ENCODE measurements around the gene IFITM10.

The IFITM10 gene

GRCh38 chr11:1762537-1763302 is 12.3 kb upstream of the IFITM10 start:
- Mint-ChIP-seq H3K27me3 (no peaks in the 10 kb centered on the region), H3K27ac (peak overlapping the region; percentile 25), H3K9me3 (no peaks in the 10 kb centered on the region), H3K36me3 (peaks cover 10 to 15% of the 10 kb centered on the region in 2 donors), H3K4me1 (peaks cover 16 to 45% of the 10 kb centered on the region in 2 donors), H3K4me3 (peak overlapping the region; percentile 61 to 97)
- DNase-seq (no peak), ATAC-seq (replicated peaks) (no peak)

- no peak for DNase-seq
- Mint-ChIP-seq H3K4me3 (peak overlapping the region; percentile 61 to 97), H3K36me3 (peaks cover 12 to 21% of the 10 kb centered on the region in 2 donors), H3K27ac (peak overlapping the region; percentile 37), H3K9me3 (no peaks in the 10 kb centered on the region), H3K27me3 (no peaks in the 10 kb centered on the region), H3K4me1 (peaks cover 16 to 49% of the 10 kb centered on the region in 2 donors)
- ATAC-seq (replicated peaks): no peak
Observed at GRCh38 chr11:1761857-1762536, 11.6 kb upstream of the IFITM10 start.

- H3K36me3 Mint-ChIP-seq: peaks cover 12 to 22% of the 10 kb centered on the region in 2 donors
- H3K27ac Mint-ChIP-seq: peak overlapping the region; percentile 37
- DNase-seq (no peak), ATAC-seq (replicated peaks) (no peak)
- peaks cover 16 to 52% of the 10 kb centered on the region in 2 donors for H3K4me1 Mint-ChIP-seq
- no peaks in the 10 kb centered on the region for H3K9me3 Mint-ChIP-seq
- no peak overlapping the region for H3K4me3 Mint-ChIP-seq
- no peaks in the 10 kb centered on the region for H3K27me3 Mint-ChIP-seq
Observed at GRCh38 chr11:1761110-1761856, 10.9 kb upstream of the IFITM10 start.

- H3K4me3 Mint-ChIP-seq: no peak overlapping the region
- no peak overlapping the region for H3K27ac Mint-ChIP-seq
- DNase-seq: no peak
- H3K4me1 Mint-ChIP-seq: peaks cover 16 to 52% of the 10 kb centered on the region in 2 donors
- no peaks in the 10 kb centered on the region for H3K27me3 Mint-ChIP-seq
- no peaks in the 10 kb centered on the region for H3K9me3 Mint-ChIP-seq
- H3K36me3 Mint-ChIP-seq: peaks cover 16 to 29% of the 10 kb centered on the region in 2 donors
- ATAC-seq (replicated peaks): no peak
Observed at GRCh38 chr11:1760351-1761109, 10.1 kb upstream of the IFITM10 start.

- H3K9me3 Mint-ChIP-seq: no peaks in the 10 kb centered on the region
- H3K27ac Mint-ChIP-seq: no peak overlapping the region
- peaks cover 16 to 52% of the 10 kb centered on the region in 2 donors for H3K4me1 Mint-ChIP-seq
- H3K36me3 Mint-ChIP-seq: peaks cover 19 to 34% of the 10 kb centered on the region in 2 donors
- no peak for ATAC-seq (replicated peaks)
- no peaks in the 10 kb centered on the region for H3K27me3 Mint-ChIP-seq
- no peak overlapping the region for H3K4me3 Mint-ChIP-seq
- DNase-seq: no peak
Observed at GRCh38 chr11:1759851-1760220, 9.4 kb upstream of the IFITM10 start.

GRCh38 chr11:1759151-1759850 is 8.9 kb upstream of the IFITM10 start:
- Mint-ChIP-seq H3K4me1 (peaks cover 15 to 48% of the 10 kb centered on the region in 2 donors), H3K27ac (no peak overlapping the region), H3K9me3 (no peaks in the 10 kb centered on the region)

GRCh38 chr11:1758611-1759150 is 8.3 kb upstream of the IFITM10 start:
- DNase-seq (no peak), ATAC-seq (replicated peaks) (peak in 1 of 2 donors; percentile 6)
- Mint-ChIP-seq H3K4me3 (no peak overlapping the region), H3K36me3 (peaks cover 26 to 42% of the 10 kb centered on the region in 2 donors), H3K9me3 (no peaks in the 10 kb centered on the region), H3K27ac (peak overlapping the region; percentile 31), H3K27me3 (no peaks in the 10 kb centered on the region), H3K4me1 (peaks cover 13 to 46% of the 10 kb centered on the region in 2 donors)

More at GRCh38 chr11:1759151-1759850, 8.9 kb upstream of the IFITM10 start:
- Mint-ChIP-seq H3K27me3 (no peaks in the 10 kb centered on the region), H3K4me3 (no peak overlapping the region), H3K36me3 (peaks cover 25 to 40% of the 10 kb centered on the region in 2 donors)
- ATAC-seq (replicated peaks): no peak
- DNase-seq: no peak

GRCh38 chr11:1757861-1758610 is 7.6 kb upstream of the IFITM10 start:
- no peak for DNase-seq

GRCh38 chr11:1756791-1757771 is 6.7 kb upstream of the IFITM10 start:
- DNase-seq (no peak), ATAC-seq (replicated peaks) (no peak)
- no peaks in the 10 kb centered on the region for H3K9me3 Mint-ChIP-seq
- peaks cover 32 to 55% of the 10 kb centered on the region in 2 donors for H3K36me3 Mint-ChIP-seq
- H3K4me3 Mint-ChIP-seq: no peak overlapping the region
- H3K27ac Mint-ChIP-seq: no peak overlapping the region
- no peaks in the 10 kb centered on the region for H3K27me3 Mint-ChIP-seq
- H3K4me1 Mint-ChIP-seq: peaks cover 11 to 37% of the 10 kb centered on the region in 2 donors

More at GRCh38 chr11:1757861-1758610, 7.6 kb upstream of the IFITM10 start:
- Mint-ChIP-seq H3K27me3 (no peaks in the 10 kb centered on the region), H3K4me3 (no peak overlapping the region), H3K36me3 (peaks cover 31 to 48% of the 10 kb centered on the region in 2 donors), H3K27ac (no peak overlapping the region), H3K4me1 (peaks cover 13 to 46% of the 10 kb centered on the region in 2 donors), H3K9me3 (no peaks in the 10 kb centered on the region)
- ATAC-seq (replicated peaks): peak; percentile 30

- Mint-ChIP-seq H3K27ac (no peak overlapping the region), H3K36me3 (peaks cover 32 to 55% of the 10 kb centered on the region in 2 donors), H3K4me3 (no peak overlapping the region), H3K27me3 (peaks cover under 1 to 8% of the 10 kb centered on the region in 2 donors), H3K9me3 (no peaks in the 10 kb centered on the region), H3K4me1 (peaks cover 8 to 40% of the 10 kb centered on the region in 2 donors)
- DNase-seq (no peak), ATAC-seq (replicated peaks) (no peak)
Observed at GRCh38 chr11:1755692-1756561, 5.5 kb upstream of the IFITM10 start.

GRCh38 chr11:1755344-1755691 is 4.9 kb upstream of the IFITM10 start:
- Mint-ChIP-seq H3K36me3 (peaks cover 32 to 50% of the 10 kb centered on the region in 2 donors), H3K4me3 (no peak overlapping the region), H3K27ac (no peak overlapping the region), H3K9me3 (no peaks in the 10 kb centered on the region), H3K27me3 (peaks cover 6 to 14% of the 10 kb centered on the region in 2 donors), H3K4me1 (peaks cover 10 to 44% of the 10 kb centered on the region in 2 donors)
- DNase-seq (no peak), ATAC-seq (replicated peaks) (no peak)
